ENCODE measurements around the gene MPC1.
A peak's percentile ranks its signal among the peaks of the same experiment; 100 is the strongest.

The MPC1 gene

DNA sequence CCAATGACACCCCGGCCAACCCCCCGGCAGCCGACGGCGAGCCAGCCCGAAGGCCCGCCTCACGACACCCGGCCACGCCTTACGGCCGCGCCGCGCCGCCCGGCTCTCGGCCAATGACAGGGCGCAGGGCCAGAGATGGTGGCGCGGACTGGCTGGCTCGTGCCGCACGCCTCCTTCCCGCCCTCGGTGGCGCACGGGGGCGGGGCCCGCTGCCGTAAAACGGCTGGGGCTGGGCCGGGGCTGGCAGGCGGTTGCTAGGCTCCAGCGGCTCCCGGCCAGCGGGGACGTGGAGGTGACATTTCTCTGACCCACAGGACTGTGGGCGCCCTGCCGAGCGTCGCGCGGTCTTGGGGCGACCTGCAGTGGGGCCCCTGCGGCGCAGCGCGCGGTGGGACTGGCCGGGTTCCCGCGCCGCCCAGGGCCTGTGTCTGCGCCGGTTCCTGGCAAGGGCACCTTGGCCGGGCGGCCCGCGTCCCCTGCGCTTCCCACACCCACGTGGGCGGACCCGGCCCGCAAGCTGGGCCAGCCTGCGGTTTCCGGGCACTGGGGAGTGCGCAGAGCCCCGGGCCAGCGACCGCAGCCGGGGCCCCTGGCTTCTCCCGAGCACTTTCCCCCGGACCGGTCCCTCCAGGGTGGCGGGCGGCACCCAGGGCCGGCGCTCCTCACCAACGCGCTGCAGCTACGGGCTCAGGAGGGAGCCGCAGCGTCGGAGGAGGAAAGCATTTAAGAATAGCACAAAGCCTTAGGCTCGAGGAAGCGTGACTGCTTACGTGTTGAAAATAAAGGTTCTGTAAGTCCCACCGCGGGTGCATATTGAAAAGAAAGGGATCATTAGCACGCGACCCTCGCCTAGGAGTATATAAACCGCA, at the start of gene MPC1:
Gene MPC1, minus strand, starts transcription at position 8 of the 869 bp plus-strand sequence. CDS start 64 bp downstream, outside the sequence.
- peak; percentile 87 to 95 (median 90) for DNase-seq

DNA sequence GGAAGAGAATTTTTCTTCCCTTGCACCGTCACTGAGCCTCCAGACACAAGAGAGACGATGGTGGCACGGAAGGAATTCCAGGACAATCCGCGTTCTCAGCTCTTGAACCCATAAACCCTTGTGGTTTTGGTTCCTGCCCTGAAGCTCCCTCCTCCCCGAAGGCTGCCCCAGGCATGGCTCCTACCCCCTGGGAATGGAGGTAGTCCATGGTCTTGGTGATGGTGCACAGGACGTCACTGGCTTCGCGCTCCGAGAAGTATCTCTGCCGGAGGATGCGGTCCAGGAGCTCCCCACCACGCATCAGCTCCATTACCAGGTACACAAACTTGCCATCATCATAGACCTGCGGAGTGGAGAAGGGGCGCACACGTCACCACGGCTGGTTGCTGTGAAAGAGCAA, 47.5 kb upstream of the MPC1 start:
- no peak for DNase-seq

DNA sequence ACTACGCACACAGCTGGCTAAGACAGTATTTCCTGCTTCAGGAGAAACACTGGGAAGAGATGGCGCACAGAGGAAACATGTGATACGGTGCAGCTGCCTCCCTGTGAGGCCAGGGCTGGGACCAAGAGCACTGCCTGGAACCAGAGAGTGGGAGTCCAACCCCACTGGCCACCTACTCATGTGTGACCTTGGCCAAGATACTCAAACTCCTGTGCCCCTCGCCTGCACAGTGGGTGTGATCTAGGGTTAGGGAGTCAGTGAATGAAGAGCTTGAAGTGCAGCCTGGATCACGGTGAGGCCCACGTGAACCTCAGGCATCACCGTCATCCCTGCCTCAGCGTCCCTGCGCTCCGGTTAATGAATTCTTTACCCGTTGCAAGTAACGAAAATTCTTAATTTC, 41.7 kb upstream of the MPC1 start:
- no peak for DNase-seq

DNA sequence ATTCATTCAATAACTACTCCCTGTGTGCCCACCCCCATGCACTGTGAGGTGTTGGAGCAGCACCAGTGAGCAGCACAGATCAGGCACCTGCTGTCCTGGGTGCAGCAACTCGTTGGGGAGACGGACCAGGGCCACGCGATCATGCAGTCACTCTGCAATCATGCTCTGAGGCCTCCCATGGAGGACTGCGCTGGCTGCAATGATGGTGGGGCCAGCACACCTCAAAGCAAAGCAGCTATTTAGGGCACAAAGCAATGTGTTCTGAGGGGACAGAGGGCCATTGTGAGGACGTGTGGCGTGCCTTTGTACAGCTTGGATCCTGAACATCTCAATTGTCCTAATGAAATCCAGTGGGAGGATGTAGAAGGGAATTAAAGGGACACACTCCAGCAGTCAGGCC, 41.0 kb upstream of the MPC1 start:
- no peak for DNase-seq

DNA sequence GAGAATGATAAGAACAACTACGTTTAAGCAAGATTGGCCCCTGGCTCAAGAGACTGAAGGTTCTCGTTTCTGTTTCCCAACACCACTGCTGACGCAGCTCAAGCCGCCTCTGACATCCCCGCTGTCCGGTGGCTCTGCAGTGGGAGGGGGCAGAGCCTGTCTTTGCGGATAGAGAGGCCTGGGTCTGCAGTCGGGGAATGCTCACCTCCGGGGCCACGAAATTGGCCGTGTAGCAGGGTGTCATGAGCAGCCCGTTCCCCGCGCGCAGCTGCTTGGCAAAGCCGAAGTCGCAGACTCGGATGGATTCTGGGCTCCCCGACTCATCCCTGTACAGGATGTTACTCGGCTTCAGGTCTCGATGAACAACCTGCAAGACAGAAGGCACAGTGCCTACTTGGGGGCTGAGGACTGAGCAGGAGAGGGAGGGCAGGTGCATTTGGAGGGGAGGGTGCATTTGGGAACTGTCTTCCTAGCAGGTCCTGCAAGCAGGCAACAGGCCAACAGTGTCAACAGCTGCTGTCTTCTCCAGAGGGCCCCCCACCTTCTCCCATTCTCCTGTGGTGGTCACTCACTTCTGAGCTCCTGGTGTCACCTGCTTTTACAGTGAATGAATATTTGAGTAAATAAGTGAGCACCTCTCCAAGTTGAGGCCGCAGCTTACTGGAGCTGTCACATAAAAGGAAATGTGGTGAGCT, 40.5 kb upstream of the MPC1 start:
- no peak for DNase-seq

DNA sequence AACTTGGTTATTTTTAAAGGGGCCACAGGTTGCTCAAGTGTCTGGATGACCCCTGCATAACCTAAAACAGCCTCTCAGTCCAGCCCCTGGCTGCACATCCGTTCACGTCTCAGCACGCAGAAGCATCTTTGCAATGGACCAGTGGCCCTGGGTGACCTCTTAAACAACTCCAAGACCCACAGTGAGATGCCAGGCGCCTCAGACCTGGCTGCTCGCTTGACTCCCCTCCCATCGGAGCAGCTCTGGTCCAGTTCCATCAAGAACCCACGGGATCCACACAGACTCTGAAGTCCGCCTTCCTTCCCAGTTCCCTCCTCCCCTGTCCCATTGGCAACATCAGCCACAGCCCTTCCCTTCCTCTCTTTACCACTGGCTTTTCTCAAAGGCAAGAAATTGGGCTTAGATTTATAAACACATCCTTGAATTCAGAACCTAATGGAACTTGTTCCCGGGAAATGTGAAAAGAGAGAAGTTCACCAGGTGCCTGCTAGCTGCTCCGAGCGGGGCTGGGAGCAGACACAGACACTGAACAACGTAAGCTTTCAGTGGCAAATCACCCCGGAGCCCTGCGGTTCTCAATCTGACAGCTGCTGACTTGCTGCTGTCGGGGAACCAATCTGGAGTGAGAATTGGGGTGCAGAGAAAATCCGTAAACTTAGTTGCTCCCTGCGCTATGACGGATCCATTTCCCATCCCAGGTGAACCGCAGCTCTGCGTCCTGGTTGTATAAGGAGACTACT, 39.6 kb upstream of the MPC1 start:
- no peak for DNase-seq

DNA sequence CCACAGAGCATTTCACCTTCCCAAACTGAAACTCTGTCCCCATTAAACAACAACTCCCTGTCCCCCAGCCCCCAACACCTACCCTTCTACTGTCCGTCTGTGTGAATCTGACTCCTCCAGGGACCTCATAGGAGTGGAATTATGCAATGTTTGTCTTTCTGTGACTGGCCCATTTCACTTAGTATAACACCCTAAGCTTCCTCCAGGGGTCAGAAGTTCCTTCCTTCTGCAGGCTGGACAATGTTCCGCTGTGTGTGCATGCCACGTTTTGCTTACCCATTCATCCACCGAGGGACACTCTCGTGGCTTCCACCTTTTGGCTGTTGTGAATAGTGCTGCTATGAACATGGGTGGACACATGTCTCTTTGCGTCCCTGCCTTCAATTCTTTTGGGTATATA, 37.6 kb upstream of the MPC1 start:
- DNase-seq: no peak

DNA sequence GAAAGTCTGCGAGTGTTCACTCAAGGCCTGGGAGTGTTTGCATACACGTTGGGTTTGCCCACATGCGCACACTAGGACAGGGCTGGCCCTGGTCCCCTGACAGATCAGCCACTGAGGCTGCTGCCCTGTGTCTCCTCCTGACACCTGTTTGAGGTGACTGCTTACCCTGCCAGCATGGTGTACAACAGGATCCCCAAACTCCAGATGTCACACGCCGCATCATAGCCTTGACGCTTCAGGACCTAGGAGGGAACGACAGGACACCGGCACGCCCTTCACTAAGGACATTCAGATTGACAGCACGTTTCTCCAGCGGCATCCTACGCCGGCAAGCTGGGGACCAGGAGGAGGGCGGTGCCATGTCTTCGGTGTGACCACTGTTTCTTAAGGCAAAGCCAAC, 37.0 kb upstream of the MPC1 start:
- DNase-seq: no peak

DNA sequence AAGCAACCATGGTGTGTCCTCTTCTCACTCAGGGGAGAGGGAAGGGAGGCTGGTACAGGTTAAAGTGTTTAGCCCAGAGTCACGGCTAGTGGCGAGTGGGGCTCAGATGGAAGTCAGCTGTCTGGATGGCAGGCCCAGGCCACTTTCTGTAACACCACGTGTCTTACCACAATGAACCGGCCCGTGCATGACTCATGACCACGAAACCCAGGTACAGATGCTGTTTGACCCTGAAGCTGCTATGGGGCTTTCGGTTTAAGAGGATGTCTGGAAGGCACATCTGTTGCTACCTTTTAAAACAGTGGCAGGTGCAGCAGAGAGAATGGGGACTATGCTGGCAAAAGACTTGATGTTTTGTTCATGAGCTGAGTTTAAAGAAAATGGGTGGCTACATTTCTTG, 36.5 kb upstream of the MPC1 start:
- DNase-seq: peak in 3 of 4 experiments; percentile 21 to 45 (median 33)

DNA sequence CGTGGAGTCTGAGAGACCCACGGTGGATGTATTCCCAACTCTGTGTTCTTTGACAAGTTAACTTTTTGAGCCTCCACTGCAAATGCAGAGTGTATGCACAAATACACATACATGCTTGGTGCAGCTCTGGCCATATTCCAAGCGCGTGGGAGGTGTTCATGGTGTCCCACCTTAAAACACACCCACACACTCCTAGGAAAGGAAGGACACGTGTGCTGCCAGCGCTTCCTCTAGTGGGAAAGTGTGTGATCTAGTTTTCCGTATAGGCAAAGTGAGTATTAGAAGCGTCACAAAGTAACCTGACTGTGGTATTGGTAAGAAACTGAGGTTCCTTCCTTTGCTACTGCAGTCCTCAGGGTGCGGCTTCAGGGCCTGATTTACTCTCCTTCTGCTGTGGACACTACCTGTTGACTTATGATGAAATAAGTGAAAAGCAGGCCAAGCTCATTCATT, 36.0 kb upstream of the MPC1 start:
- DNase-seq: no peak

DNA sequence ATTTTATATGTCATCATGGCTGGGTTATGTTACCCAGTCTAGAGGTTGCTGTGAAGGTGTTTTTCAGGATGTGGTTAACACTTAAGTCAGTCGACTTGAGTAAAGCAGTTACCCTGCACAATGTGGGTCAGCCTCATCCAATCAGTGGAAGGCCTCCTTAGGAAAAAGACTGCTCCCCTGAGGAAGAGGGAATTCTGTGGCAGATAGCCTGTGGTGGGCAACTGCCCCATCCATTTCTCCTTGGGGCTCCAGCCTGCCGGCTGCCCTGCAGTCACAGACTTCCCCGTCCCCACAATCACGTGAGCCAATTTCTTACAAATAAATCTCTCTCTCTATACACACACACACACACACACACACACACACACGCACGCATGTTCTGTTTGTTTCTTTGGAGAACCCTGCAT, 34.5 kb upstream of the MPC1 start:
- DNase-seq: no peak

DNA sequence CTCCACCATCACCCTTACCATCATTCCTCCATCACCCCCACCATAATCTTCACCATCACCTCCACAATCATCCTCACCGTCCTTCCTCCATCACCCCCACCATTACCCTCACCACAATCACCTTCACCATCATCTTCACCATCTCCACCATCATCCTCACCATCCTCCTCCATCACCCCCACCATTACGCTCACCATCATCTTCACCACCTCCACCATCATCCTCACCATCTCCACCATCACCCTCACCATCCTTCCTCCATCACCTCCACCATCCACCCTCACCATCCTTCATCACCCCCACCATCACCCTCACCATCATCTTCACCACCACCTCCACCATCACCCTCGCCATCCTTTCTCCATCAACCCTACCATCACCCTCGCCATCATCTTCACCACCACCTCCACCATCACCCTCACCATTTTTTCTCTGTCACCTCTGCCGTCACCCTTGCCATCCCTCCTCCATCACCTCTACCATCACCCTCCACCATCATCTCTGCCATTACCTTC, 33.1 kb upstream of the MPC1 start:
- no peak for DNase-seq

DNA sequence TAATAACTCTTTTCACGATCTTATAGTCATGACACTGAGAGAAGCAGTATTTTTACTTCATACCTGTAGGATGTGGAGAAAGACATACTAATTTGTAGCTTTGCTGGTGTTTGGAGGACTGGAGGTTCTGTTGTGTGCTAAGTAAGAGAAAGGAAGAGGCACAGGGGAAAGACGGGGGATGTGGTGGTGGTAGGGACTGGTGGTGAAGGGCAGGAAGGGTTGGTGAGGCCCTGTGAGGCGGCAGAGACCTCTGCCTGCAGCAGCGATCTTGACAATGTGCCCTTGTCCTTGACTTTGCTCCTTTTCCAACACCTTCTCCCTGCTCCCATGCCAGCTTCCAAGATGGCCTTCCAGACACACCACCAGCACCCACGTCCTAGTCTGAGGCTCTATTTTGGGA, 32.6 kb upstream of the MPC1 start:
- DNase-seq: peak in 1 of 4 experiments; percentile 22

DNA sequence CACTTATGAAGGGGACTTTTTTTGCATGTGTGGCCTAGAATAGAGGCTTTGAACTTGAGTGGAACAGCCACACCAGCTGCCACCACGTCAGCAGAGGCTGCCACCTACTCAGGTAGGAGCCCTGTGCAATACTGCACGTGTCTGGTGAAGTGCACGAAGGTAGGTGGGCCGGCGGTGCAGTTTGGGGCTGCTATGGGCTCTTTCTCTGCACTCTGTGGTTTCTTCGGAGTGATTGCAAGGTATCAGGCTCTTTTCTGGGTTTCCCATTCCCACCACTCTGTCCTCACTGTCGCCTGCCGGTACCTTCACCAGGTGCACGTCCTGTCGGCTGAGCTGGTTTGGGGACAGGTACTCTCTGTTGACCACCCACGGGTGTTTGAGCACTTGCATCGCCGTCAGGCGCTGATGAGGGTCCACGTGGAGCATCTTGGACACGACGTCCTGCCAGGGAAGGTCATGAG, 30.8 kb upstream of the MPC1 start:
- DNase-seq: no peak

DNA sequence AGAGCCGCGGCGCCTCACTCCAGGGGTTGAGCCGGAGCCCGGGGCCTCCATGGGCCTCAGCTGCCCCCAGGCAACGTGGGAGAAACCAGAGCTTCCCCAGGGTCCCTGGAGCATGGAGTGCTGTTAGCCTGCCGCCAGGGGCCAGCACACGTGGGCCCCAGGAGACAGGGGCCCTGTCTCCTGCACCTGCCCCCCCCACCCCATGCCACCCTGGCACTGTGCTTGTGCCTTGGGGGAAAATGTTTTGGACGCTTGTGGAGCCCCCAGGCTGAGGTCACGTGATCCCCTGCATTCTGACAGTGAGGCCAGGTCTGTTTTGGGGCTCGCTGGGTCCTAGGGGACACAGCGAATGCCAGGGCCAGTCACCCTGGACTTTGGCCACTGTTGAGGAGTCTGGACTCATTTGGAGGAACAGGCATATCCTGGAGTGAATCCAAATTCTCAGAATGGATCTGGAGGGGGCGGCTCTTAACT, 30.2 kb upstream of the MPC1 start:
- DNase-seq: no peak

DNA sequence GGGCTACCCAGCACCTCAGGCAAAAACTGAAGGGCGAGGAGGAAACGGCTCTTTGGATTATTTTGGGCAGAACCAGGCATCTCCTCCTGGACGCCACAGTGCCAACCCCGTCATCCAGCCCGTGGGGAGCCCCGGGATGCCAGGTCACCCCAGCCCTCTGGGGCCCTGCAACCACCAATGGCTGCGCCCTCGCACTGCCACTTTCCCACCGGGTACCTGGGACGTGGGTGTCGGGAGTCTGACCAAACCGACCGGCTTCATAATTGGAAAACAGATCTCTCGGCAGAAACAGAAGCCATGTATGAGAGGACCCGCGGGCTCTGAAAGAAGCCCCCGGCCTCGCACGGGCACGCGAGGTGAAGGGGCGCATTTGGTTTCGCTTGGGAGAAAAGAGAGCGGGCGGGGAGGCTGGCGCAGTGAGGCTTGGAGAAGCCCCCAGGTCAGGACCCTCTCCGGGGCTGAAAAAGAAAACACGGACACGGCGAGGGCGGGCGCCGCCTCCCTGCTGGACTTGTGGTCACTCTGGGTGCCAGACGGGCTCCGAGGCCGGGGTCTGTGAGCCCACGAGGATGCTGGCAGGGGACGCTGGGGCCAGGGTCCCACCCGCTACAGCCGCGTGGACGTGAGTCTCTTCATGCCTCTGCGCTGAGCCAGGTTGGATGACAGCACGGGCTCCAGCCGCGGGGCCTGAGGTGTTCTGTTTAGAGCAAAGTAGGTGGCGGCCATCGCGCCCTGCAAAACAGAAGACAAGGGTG, 29.6 kb upstream of the MPC1 start:
- no peak for DNase-seq

DNA sequence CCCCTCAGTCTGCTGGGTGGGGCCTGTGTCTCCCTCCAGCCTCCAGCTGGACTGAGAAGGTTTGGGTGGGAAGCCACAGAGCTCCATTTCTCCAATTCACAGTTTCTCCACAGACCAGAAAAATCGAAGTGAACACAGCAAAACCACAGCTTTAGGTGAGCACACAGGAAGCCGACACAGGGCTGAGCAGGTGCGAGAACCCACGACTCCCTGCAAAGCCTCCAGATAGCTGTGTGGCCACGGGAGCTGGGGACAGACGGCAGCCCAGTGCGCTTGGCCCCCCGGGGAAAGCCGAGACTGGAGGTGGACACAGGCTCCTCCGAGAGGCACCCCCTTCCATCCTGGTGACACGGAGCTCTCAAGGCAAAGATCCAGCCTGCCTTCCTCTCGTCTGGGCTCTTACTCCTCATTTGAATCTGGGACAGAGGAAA, 29.0 kb upstream of the MPC1 start:
- DNase-seq: peak in 1 of 4 experiments; percentile 19

DNA sequence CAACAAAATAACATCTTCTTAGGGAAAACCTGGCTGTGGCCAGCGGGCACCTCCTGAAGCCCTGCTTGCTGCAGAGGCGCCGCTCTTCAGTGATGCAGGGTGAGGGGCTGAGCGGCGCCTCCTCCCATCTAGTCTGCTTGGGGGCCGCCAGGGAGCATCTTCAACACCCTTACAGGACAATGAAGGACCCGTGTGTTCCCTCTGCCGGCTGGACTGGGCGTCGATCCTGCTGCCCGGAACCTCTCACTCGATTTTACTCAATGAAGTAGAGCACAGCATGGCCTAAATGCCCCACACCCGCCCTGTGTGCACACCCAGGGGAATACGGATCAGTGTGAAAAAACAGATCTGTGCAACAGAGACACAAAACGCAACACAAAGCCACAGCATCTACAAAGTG, 28.5 kb upstream of the MPC1 start:
- no peak for DNase-seq

DNA sequence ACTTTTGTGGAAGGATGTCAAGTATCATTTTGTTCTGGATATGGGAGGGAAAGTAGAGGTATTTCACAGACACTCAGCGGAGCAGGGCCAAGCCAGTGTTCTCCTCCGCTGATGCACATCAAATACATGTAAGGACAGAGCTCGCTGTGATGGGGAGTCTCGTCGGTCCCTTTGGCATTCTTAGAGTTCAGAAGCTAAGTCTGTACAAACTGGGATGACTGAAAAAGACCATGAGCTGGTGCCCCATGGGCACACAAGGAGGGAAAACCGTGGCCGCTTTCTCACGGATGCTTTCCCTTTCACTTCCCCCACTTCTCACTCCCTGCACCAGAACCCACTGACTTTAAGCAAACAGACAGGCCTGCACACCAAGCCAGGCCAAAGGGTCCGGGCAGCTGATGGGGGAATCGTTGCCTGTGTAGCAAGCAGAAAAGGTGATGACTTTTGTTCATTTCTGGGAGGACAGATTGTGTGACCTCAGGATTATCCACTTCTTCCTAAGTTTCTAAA, 27.7 kb upstream of the MPC1 start:
- no peak for DNase-seq

DNA sequence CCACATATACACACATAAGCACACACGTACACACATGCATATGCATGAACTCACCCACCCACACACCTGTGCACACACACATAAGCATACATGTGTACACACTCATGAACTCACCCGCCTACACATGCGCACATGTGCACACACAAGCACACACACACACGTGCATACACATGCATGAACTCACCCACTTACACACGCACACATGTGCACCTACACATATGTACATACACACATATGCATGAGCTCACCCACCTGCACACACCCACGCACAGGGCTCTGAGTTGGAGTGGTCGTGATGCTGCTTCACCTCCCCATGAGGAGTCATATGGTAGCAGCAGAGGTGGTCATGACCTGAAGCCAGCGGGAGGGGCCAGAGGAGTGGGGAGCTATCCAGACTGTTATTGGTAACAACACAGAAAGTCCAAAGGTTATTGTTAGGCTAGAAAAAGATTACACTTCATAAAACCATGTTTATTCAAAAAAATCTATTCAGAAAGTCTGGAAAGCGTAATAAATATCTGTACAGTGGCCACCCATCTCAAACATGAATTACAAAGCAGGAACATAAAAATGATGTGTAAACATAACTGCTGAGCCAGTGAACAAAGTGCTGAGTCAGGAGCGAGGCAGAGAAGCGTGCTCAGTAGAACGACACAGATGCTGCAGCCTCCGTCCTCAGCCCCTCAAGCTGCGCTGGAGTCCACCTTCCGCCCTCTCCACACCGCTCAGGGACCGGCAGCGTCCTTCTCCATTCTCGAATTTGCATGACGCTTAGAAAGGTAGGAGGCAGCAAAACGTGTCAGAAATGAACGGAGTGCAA, 26.4 kb upstream of the MPC1 start:
- no peak for DNase-seq

DNA sequence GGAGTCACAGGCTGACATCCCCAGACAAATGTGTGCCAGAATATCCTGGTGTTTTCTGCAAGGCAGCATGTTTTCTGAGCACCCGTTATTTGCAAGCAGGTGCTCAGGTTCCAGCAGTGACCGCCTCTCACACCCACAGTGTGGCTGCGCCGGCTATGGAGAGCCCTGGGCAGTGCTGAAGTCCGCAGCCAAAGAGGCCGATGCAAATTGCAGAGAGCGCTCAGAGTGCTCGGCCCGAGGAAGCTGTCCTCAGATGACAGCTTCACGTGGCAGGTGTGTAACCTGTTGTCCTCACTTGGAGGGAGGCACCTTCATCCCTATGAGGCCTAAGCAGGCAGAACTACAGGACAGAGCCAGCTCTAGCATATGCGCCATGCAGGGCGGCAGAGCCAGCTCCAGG, 23.5 kb upstream of the MPC1 start:
- no peak for DNase-seq

Data from activated CD4-positive, CD25-positive, alpha-beta regulatory T cell (primary cell).